GM19035 (cell line): ENCODE measurements around the gene ZIC4.

Experiments
- ATAC-seq: cut with Tn5 transposase; IDR thresholded peaks from one replicate; pipeline ENCODE4 v1.9.1; 2021; ENCODE audit not compliant: unreplicated experiment

Gene ZIC4

DNA sequence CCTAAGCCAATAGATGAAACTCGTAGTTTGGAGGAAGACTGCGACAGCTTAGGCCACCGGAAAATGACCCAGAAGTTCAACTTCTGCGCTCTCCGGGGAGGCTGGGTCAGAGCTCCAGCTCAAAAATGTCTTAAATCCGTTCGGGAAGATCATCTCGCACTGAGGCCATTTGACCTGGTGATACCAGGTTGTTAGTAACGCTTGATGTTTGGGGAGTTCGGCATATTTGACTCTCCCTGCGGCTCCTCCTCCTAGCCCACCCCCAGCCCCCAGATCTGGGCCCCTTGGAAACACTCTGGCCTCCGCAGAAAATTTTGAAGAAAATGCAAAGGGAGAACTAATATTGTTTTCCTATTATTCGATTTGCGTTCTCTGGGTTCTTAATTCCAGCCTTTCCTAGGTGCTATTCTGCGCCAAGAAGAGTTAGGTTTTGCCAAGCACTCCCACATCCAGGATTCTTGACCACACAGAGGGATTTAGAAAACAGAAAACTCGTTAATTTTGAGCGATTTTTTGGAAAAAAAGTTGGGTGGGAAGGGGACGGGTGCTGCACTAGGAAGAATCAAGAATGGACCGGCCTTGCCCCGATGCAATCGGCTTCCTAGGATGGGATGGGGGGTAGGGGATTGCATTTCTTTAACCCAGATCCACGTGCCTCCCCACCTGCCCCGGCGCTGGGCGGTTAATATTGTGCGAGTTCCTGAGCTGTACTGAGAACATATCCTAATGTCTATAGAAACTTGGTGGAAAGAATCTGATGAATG lies 50.0 kb downstream of the ZIC4 start:
- no peak for ATAC-seq

DNA sequence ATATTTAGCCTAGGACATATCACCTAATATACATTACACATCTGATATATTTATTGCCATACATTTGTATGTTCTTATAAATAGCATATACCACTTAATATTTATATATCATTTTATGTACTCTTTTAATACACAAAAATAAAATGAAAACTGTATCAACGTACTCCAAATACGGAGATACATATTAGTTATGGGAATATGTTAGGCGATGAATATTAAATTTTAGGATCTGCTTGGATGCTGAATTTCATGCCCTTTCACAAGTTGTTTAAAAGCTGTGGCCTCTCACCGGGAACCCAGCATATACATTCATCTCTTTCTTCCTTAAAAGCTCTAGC lies 50.6 kb downstream of the ZIC4 start:
- ATAC-seq = no peak

DNA sequence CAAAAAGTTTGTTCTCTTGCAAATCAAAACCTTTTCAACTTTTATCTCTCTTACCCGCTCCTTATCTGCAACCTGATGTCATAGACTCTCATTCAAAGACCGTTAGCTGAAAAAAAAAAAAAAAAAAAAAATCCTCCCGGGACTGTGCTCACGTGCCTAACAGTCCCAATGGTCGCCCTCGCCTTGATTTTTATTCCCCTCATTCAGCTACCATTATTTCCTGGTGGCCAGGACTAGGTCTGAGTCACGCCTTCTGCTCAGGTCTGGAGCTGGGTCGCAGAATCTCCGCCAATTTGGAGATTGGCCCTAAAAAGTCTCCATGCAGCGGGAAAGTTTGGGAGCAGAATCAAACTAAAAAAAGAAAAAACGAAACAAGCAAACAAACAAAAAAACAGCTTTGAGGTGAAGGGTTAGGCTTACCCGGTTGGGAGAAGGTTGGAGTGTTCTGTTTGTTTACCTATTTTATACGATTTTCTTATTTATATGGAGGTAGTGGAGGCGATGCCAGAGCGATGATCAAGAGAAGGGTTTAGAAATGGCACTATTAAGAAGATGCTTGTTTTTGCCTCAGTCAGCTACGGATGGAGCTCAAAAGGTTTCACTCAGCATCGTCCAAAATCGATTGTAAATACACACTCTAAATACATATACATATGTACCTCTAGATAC lies 51.1 kb downstream of the ZIC4 start:
- no peak for ATAC-seq

DNA sequence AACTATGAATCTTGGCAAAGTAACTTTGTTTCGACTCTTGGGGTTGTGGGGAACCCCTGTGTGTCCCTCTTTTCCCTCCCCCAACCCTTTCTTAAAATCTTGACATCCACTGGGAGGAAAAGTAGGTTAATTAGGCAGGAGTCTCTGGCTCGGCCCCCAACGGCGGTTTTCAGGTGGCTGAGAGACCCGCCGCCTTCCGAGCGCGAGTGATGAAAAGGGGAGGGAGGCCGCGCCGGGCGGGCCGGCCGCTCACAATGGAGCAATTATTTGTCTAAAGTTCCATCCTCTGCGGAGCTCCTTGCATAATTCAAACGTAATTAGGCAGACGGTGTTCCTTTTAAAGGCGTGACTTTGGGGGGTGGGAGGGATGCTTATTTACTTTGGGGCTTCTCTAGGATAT lies 51.7 kb downstream of the ZIC4 start:
- ATAC-seq = no peak

DNA sequence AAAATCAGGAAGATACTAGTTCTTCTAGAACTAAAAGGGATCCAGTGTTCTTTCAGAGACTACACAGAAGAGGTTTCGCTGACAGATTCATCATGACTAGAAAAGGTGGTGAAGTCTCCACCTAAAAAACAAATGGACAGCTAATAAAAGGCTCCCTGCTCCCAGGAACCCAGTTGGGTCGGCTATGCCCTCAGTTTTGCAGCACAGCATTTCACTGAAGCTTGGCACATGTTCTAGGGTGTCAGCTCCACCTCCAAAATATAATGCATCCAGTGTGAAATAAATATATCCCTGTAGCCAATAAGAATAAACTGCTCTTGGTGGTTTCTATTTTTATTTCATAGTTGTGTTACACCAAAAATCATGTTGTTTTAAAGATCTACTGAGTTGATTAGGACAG lies 55.0 kb downstream of the ZIC4 start:
- ATAC-seq = no peak

DNA sequence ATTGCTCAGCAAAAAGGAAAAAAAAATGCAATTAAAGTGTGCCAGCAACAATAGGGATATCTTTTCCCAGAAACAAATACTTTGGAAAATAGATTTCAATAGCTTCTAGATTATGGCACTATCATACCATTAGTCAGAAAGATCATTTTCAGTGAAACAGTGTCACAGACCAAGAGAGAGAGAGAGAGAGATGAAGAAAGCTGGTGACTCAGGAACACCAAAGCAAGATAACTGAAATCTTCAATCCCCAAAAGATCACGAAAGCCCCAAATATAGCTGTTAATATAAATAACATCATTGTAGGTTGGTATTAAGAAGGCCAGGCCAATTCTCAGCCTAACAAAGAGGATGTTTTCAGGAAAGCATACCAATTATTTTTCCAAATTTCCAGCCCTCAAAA lies 57.4 kb downstream of the ZIC4 start:
- ATAC-seq = no peak

DNA sequence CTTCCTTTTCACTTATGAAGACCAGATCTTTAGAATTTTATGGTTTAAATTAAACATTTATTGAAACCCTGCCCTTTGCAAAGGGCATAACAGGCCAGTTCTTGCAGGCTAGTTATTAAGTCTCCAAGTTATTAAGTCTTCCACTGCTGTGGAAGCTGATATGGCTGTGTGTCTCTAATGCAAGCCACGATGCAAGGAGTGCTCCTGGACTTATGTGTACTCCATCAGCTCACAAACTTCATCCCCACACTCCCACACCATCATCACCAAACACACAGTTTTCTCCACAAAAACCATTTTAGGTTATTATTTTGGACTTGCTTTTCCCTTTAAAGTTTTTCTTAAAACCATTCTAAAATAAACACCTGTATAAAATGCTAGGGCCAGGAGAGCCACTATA lies 62.4 kb downstream of the ZIC4 start:
- ATAC-seq = no peak

DNA sequence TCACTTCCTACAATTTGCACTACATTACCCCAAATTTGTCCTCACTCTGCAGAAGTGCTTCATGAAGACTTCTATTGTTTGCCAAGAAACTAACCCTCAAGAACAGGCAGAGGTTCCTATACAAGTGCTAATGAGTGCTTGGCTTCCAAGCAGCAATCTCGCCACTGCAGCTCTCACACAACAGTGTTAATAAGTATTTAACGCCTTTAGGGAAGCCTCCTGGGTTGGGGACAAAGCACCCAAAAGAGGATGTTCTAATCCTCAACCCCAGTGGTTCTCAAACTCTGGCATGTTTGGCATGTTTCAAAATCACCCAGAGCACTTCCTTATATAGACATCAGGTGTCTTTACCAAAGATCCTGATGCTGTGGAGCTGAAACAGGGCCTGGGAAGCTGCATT lies 64.6 kb downstream of the ZIC4 start:
- no peak for ATAC-seq

DNA sequence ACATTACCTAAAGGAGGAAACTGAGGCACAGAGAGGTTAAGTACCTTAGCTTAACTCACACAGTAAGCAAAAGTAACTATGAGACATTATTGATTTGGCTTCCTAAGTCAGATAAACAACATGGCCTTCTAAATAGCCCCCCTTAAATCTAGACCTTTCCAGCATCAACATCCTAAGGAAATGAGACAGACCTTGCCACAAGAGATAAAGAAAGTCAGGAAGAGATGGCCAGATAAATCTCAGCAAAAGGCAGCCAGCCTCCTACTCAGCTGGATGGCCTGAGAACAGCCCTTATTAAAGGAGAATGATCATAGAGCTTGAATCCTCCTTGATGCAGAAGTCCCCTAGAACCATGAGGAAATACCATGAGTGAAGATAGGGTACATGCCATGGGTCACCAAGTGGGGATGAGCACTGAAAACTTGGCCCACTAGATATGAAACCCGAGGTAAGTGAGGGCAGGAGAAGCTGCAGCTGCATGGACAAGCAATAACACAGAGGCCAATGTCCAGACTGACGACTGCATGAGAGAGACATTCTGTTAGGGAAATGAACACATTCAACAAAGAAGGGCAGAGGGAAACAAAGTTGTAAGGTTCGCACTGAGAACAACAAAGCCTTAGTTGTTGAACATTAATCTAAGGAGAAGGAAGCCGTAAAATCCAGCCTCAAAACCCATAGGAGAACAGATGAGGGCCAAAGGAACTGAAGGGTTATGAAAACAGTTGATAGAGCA lies 69.6 kb downstream of the ZIC4 start:
- no peak for ATAC-seq
